CD4-positive, alpha-beta T cell (primary cell): ENCODE data around the gene EEF1AKMT4. TPM values are rescaled to one million over a fixed set of nuclear protein-coding genes. Genes with fewer than 3 reads are reported as not detected.
A peak's percentile ranks its signal among the peaks of the same experiment; 100 is the strongest.

ENCODE experiments used
- ATAC-seq: fragments of 200-7000 bp; cut with Tn5 transposase; one replicate; pipeline ENCODE4 v1.10.0; 2022; ENCODE audit warnings: mild to moderate bottlenecking; ENCODE audit not compliant: poor library complexity
- CTCF ChIA-PET: fragments of 350-600 bp; sonication (Branson Sonifier 250); formaldehyde crosslinking; loops from one replicate; lab custom pipeline; 2021; ENCODE audit warnings: antibody characterized with exemption, inconsistent platforms; lab: Charles Lee
- POLR2A ChIA-PET: fragments of 350-600 bp; sonication (Branson Sonifier 250); formaldehyde crosslinking; loops from one replicate; lab custom pipeline; 2021; ENCODE audit warnings: antibody characterized with exemption, inconsistent platforms; lab: Charles Lee
- DNase-seq, 14 experiments: peaks; one replicate each; pipeline ENCODE4 v3.0.0-alpha.2; 2013 to 2020; ENCODE audit warnings: mixed read lengths in 2 of 14
- H3K27ac ChIP-seq, 2 donors: one replicate each; pipeline versions ENCODE4 v1.5.1 to v1.7.0; 2013; ENCODE audit warnings: low read length in 2 of 2, low read depth in 1 of 2, mild to moderate bottlenecking in 1 of 2
- H3K27me3 ChIP-seq, 2 experiments: 1 replicate in 1 of 2; 2 replicates in 1 of 2; pipeline versions ENCODE4 v1.6.1 to v1.7.0; 2013; ENCODE audit warnings: low read length in 2 of 2, control low read depth in 1 of 2, mild to moderate bottlenecking in 1 of 2, moderate library complexity in 1 of 2; ENCODE audit not compliant: insufficient read depth in 2 of 2, control insufficient read depth in 1 of 2
- H3K36me3 ChIP-seq: one replicate; pipeline ENCODE4 v1.6.1; 2013; ENCODE audit warnings: low read length, control low read depth; ENCODE audit not compliant: insufficient read depth
- H3K4me1 ChIP-seq: one replicate; pipeline ENCODE4 v1.6.1; 2013; ENCODE audit warnings: low read length, control low read depth; ENCODE audit not compliant: insufficient read depth
- H3K4me3 ChIP-seq: one replicate; pipeline ENCODE4 v1.5.1; 2013; ENCODE audit warnings: mild to moderate bottlenecking, low read length, moderate library complexity
- H3K9me3 ChIP-seq, 2 experiments: 1 replicate in 1 of 2; 2 replicates in 1 of 2; pipeline versions ENCODE4 v1.6.1 to v1.7.0; 2013; ENCODE audit warnings: low read length in 2 of 2, mild to moderate bottlenecking in 2 of 2, control low read depth in 1 of 2, moderate library complexity in 1 of 2; ENCODE audit not compliant: control insufficient read depth in 1 of 2, insufficient read depth in 1 of 2
- H3K27ac Mint-ChIP-seq: one replicate; pipeline ENCODE4 v1.8.0; 2020; ENCODE audit warnings: mixed read lengths
- H3K27me3 Mint-ChIP-seq: one replicate; pipeline ENCODE4 v1.8.0; 2021; ENCODE audit warnings: mixed read lengths
- H3K36me3 Mint-ChIP-seq: one replicate; pipeline ENCODE4 v1.8.0; 2021; ENCODE audit warnings: low read depth, mixed read lengths
- H3K4me1 Mint-ChIP-seq: one replicate; pipeline ENCODE4 v1.8.0; 2021; ENCODE audit warnings: low read depth, mixed read lengths
- H3K4me3 Mint-ChIP-seq: one replicate; pipeline ENCODE4 v1.8.0; 2020; ENCODE audit warnings: mild to moderate bottlenecking, mixed read lengths
- H3K9me3 Mint-ChIP-seq: one replicate; pipeline ENCODE4 v1.8.0; 2020; ENCODE audit warnings: mixed read lengths
- intact Hi-C, 2 experiments: fragments of 100-400 bp; cut with DNase I in 1 of 2; cut with micrococcal nuclease in 1 of 2; formaldehyde crosslinking; loops; one replicate each; pipeline versions ENCODE4 v1.15.1 to v1.9.0; 2023 to 2025; cut with DNase I, micrococcal nuclease
- total RNA-seq, 174 experiments: library from RNA in 2 of 174; stranded (reverse) in 2 of 174; gene quantifications; one replicate each; pipeline ENCODE4 v1.2.3 and lab custom pipeline; 2021 to 2026
- TF ChIP-seq, protein P1 (sequence below): fragments of 200-600 bp; IDR thresholded peaks from one replicate; pipeline ENCODE4 v1.8.0; 2022; ENCODE audit warnings: antibody characterized with exemption, mild to moderate bottlenecking

EEF1AKMT4 gene
- total RNA-seq, 2 experiments from 2014 or later = not detected

- H3K4me3 ChIP-seq = peak within 1 kb of the TSS; percentile 86
- TF ChIP-seq, protein P1, sequence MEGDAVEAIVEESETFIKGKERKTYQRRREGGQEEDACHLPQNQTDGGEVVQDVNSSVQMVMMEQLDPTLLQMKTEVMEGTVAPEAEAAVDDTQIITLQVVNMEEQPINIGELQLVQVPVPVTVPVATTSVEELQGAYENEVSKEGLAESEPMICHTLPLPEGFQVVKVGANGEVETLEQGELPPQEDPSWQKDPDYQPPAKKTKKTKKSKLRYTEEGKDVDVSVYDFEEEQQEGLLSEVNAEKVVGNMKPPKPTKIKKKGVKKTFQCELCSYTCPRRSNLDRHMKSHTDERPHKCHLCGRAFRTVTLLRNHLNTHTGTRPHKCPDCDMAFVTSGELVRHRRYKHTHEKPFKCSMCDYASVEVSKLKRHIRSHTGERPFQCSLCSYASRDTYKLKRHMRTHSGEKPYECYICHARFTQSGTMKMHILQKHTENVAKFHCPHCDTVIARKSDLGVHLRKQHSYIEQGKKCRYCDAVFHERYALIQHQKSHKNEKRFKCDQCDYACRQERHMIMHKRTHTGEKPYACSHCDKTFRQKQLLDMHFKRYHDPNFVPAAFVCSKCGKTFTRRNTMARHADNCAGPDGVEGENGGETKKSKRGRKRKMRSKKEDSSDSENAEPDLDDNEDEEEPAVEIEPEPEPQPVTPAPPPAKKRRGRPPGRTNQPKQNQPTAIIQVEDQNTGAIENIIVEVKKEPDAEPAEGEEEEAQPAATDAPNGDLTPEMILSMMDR = no peak
- intact Hi-C loops = loop anchor here (1.0 to 5.0 kb wide), 9 partner anchors 51 to 364 kb away; partner anchors contain the start of genes ABCC5 (in 1 of the 2), ABCF3 (in 1 of the 2), AP2M1 (in 1 of the 2) and CLCN2 (in 1 of the 2)
- H3K4me3 Mint-ChIP-seq = peak within 1 kb of the TSS; percentile 93
- no peaks in the 10 kb centered on the region for H3K9me3 ChIP-seq
- ChIA-PET CTCF (interaction anchor here (1.1 to 3.4 kb wide), 5 partner anchors 12 to 103 kb away, joined by 4 to 21 read pairs (median 12); partner anchors contain the start of genes ABCF3 and CAMK2N2), POLR2A (interaction anchor here (1.0 to 1.3 kb wide), 2 partner anchors 14 to 113 kb away, joined by 4 read pairs; partner anchors contain the start of gene EIF2B5)
- DNase-seq = peak; percentile 79 to 94 (median 82)
- ATAC-seq = peak; percentile 41
- H3K27me3 ChIP-seq = no peaks in the 10 kb centered on the region
- peak within 1 kb of the TSS; percentile 61 to 79 for H3K27ac ChIP-seq
- H3K36me3 ChIP-seq = peaks cover 19% of the 10 kb centered on the region
- H3K4me1 ChIP-seq = peaks cover 28% of the 10 kb centered on the region
- no peaks in the 10 kb centered on the region for H3K9me3 Mint-ChIP-seq
- peaks cover 32% of the 10 kb centered on the region for H3K36me3 Mint-ChIP-seq
- peak within 1 kb of the TSS; percentile 94 for H3K27ac Mint-ChIP-seq
- peaks cover 21% of the 10 kb centered on the region for H3K4me1 Mint-ChIP-seq
- H3K27me3 Mint-ChIP-seq = no peaks in the 10 kb centered on the region
Measured at GRCh38 chr3:184248454-184249411, 739 bp upstream of the EEF1AKMT4 start, which contains the start of gene ALG3. ALG3 (minus strand) TSS chr3:184248962; CDS start chr3:184248940, 22 bp downstream.

- TF ChIP-seq, protein P1 = peak; percentile 88
- Histone ChIP-seq H3K27me3 (no peaks in the 10 kb centered on the region), H3K27ac (peak overlapping the region; percentile 61 to 79), H3K4me1 (peaks cover 28% of the 10 kb centered on the region), H3K9me3 (no peaks in the 10 kb centered on the region), H3K36me3 (peaks cover 3% of the 10 kb centered on the region), H3K4me3 (peak overlapping the region; percentile 86)
- Mint-ChIP-seq H3K9me3 (no peaks in the 10 kb centered on the region), H3K4me3 (peak overlapping the region; percentile 93), H3K27ac (peak overlapping the region; percentile 94), H3K27me3 (no peaks in the 10 kb centered on the region), H3K36me3 (peaks cover 17% of the 10 kb centered on the region), H3K4me1 (peaks cover 21% of the 10 kb centered on the region)
- POLR2A ChIA-PET = interaction anchor here (0.8 to 1.3 kb wide), 6 partner anchors 12 to 115 kb away, joined by 3 to 7 read pairs (median 4); partner anchors contain the start of genes EIF2B5 and VWA5B2
- CTCF ChIA-PET = interaction anchor here (0.5 to 1.7 kb wide), 15 partner anchors 10 to 366 kb away, joined by 3 to 21 read pairs (median 4); partner anchors contain the start of genes ABCC5, ABCF3, CAMK2N2 and PARL
- DNase-seq = peak; percentile 77 to 92 (median 86)
- intact Hi-C loops = loop anchor here (1.0 to 5.0 kb wide), 4 partner anchors 23 to 355 kb away; partner anchors contain the start of gene PSMD2 (in 1 of the 2)
- peak; percentile 62 for ATAC-seq
Measured at GRCh38 chr3:184250167-184250828, 826 bp downstream of the EEF1AKMT4 start.
